OCI-LY3 (cell line): ENCODE data around the gene KRTAP10-2.

Experiments used
- CTCF ChIP-seq: fragments of 200-600, 300-600 bp; sonication (generic); IDR thresholded peaks from 2 replicates; pipeline ENCODE4 v1.5.1; 2014; ENCODE audit warnings: antibody characterized with exemption, low read length, low read depth
- EZH2phosphoT487 ChIP-seq: fragments of 200-600 bp; shearing (Covaris generic); IDR thresholded peaks from 2 replicates; pipeline ENCODE4 v1.6.1; 2018; ENCODE audit warnings: antibody characterized with exemption, mixed run types, low read depth

GRCh38 chr21:44511219-44511937 lies 39.9 kb downstream of the KRTAP10-2 start:
- TF ChIP-seq CTCF (no peak), EZH2phosphoT487 (no peak)
